ENCODE measurements around the gene ISCU. TPM values are rescaled to one million over a fixed set of nuclear protein-coding genes. Genes with fewer than 3 reads are reported as not detected.
"Not testable (repeated sequence)": the region's sequence is repeated elsewhere in the genome, so short reads cannot be mapped to it uniquely, and the experiment has no call there.

The ISCU gene
- polyA plus RNA-seq, 12 donors = 86.1 to 105 (median 96.3) TPM; not detected in 1

- DNase-seq = no peak
These were observed 24.2 kb upstream of the ISCU start for GRCh38 chr12:108538146-108538545.

GRCh38 chr12:108538616-108539195 lies 23.7 kb upstream of the ISCU start:
- no peak for DNase-seq

DNA sequence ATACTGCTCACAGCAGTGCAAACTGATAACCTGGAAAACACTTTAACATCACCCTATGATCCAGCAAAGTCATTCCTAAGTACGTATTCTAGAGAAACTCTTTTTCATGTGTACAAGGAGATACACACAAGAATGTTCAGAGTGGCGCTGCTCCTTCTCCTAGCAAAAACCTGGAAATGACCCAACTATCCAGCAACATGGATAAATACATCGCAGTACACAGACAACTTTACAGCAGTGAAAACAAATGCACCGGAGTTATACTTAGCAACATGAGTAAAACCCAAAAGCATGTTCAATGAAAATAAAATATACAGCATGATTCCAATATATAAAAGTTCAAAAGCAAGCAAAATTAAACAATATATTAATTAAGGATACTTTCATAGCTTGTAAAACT lies 20.1 kb upstream of the ISCU start:
- no peak for DNase-seq

DNA sequence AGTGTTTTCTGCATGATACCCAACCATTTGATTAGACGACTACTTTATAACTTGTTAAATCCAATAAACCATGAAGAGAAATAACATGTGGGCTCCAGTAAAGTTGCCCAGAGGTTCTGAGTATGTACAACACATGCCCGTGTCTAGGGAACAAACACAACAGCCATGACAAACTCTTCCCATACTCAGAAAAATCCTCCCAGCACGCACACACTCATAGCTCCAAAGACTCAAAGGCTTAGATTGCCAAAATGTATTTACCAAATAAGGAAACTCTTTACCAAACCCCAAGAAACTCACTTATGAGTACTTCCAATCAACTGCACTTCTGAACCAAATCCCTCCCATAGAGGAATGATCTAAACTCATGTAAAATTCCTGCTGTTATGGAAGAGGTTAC lies 18.7 kb upstream of the ISCU start:
- DNase-seq = no peak

- no peak for DNase-seq
These were observed 14.7 kb upstream of the ISCU start for GRCh38 chr12:108547686-108548085.

DNA sequence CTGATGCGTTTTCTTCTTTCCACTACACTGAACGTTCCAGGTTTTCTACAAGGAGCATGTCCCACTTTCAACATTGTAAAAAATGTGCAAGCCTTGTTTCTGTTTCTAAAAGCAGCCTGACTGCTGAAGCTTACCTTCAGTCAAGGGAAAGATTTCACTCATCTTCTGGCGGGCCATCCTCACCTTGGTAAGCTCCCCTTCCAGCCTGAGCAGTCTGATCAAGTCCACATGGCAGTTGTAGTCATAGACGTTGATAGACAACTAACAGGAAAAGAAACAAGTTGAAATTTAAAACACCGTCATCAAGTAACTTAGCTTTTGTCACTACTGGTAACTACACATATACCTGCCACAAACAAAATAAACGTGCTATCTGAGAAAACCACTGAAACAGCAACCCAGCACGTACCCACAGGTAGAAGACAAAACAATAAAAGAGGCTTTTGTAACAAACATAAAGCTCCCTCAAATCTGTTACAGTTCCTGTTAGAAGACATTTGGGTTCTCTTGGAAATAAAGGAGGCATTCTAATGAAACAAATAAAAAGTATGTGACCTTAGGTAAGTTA lies 13.4 kb upstream of the ISCU start:
- no peak for DNase-seq

- no peak for DNase-seq
These were observed 10.9 kb upstream of the ISCU start for GRCh38 chr12:108551535-108551934.

- DNase-seq = no peak
These were observed 8.6 kb upstream of the ISCU start for GRCh38 chr12:108553799-108554198.

DNA sequence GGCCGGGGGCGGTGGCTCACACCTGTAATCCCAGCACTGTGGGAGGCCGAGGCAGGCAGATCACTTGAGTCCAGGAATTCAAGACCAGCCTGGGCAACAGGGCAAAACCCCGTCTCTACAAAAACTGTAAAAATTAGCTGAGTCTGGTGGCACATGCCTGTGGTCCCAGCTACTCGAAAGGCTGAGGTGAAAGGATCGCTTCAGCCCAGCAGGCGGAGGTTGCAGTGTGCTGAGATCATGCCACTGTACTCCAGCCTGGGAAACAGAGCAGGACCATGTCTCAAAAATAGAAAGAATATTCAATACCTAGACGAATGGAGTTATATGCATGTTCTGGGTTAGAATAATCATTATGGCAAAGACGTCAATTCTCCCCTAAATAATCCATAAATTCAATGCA lies 7.0 kb upstream of the ISCU start:
- DNase-seq = not testable (repeated sequence)

- DNase-seq = no peak
These were observed 3.3 kb upstream of the ISCU start for GRCh38 chr12:108559007-108559655.

DNA sequence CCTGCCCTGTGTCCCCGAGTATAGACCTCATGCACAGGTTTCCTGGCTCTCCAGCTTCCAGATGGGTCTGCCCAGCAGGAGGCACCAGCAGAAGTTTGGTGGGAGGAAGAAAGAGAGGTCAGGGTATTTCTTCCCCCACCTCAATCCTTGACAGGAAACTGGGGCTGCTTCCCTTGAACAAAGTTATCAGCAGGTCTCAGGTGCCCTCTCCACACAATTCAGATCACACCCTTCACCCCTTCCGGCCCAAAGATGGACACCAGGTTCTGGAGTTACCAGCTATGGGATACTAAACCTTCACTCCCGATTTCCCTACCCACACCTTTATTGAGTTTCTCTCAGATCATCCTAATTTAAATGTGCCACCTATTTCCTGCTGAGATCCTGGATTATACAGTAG lies 2.6 kb upstream of the ISCU start:
- DNase-seq = no peak

GRCh38 chr12:108560321-108560721 lies 2.1 kb upstream of the ISCU start:
- no peak for DNase-seq

DNA sequence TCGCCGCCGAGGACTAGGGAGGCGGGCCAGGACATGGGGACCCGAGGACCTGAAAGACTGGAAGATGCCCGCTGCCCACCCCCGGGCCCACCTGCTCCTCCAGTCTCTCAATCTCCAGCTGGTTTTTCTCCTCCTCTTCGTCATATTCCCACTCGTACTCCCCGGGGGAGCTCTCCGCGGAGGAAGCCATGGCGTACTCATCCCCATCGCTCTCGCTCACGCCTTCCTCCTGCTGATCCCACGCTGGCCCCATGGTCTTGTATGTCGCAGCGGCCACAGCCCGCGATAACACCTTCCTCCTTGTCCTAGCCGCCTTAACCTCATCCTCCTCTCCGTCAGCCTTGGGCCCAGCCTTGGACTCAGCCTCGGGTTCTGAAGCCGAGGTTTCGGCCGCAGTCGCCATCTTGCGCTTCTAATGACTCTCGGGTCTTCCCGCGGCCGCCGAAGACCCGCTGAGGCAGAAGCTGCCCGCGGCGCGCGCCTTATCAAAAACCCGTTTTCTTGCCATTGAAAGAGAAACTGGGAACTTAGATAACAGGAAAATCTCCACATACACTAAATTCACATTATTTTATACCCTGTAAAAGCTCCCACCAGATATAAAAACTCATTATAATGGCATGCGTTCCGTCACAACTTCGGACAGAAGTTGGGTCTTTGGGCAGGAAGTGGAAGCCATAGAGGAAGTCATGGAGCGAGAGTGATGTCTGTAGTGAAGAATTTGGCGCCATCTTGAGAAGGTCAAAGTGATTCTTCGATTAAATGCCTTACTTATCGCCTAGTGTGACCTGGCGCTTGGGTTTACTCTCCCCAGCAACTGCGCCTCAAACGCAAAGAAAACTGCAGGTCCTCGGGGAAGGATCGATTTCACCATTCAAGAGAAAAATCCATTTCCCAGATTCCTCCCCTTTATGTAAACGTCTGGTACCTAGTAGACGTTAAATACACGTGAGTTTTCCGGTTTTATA lies 1.4 kb upstream of the ISCU start, which contains the start of gene SART3:
Gene SART3 (minus strand): TSS at position 422 of the 968 bp plus-strand sequence. CDS start 19 bp downstream, at position 403.
- DNase-seq = peak; percentile 91

- no peak for DNase-seq
These were observed 496 bp upstream of the ISCU start for GRCh38 chr12:108561852-108562347.

- peak; percentile 88 for DNase-seq
These were observed 874 bp downstream of the ISCU start for GRCh38 chr12:108563136-108563803.

DNA sequence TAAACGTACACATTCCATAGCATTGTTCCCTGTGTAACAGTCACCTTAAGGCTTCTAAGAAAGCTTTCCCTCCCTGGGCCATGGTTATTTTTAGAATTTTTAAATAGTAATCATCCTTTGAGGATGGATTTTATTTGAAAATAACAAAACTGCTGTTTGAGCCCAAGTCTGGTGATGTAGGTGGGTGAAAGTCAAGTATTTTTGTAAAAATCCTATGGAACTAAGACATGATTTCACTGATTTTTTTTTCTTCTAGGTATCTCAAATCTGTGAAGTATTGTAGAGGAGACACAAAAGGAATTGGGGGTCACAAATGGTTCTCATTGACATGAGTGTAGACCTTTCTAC lies 1.4 kb downstream of the ISCU start:
- no peak for DNase-seq

GRCh38 chr12:108564724-108565123 lies 2.3 kb downstream of the ISCU start:
- DNase-seq = no peak

GRCh38 chr12:108565146-108565545 lies 2.8 kb downstream of the ISCU start:
- no peak for DNase-seq

GRCh38 chr12:108565976-108566375 lies 3.6 kb downstream of the ISCU start:
- no peak for DNase-seq

GRCh38 chr12:108566452-108566851 lies 4.1 kb downstream of the ISCU start:
- DNase-seq = no peak
